ENCODE measurements around the gene AK5.

GRCh38 chr1:77461691-77462090 lies 179.9 kb downstream of the AK5 start:
- TF ChIP-seq CTCF (IDR thresholded peaks at IDR 0.05) (no peak), EZH2 (IDR thresholded peaks at IDR 0.05; ENCODE audit: borderline replicate concordance, insufficient read depth, low read depth, low read length, poor library complexity, severe bottlenecking) (no peak)

Measured in B cell (primary cell).